ENCODE results near the gene SPG11.
"Not testable (repeated sequence)": the region's sequence is repeated elsewhere in the genome, so short reads cannot be mapped to it uniquely, and the experiment has no call there.

The SPG11 gene

DNA sequence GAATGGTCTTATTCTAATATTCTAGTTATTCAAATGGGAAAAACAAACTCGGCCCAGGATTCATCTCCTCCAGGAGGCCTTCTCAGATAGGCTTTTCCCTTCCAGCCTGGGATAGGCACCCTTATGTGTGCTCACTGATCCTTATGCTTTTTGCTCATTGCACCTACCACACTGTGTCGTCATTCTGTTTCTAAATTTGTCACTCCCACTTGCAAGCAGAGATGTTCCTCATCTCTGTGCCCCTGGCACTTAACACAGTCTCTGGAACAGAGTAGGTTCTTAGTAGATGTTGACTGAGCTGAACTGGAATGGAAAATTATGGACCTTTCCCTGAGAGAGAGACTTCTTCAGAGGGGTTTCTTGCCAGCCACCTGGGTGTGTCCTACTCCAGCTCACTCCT lies 18.7 kb upstream of the SPG11 start:
- no peak for DNase-seq (ENCODE audit: low read depth)

GRCh38 chr15:44676676-44677075 lies 13.2 kb upstream of the SPG11 start:
- no peak for DNase-seq (ENCODE audit: low read depth)

- DNase-seq (ENCODE audit: low read depth): no peak
Measured at GRCh38 chr15:44675911-44676310, 12.4 kb upstream of the SPG11 start.

DNA sequence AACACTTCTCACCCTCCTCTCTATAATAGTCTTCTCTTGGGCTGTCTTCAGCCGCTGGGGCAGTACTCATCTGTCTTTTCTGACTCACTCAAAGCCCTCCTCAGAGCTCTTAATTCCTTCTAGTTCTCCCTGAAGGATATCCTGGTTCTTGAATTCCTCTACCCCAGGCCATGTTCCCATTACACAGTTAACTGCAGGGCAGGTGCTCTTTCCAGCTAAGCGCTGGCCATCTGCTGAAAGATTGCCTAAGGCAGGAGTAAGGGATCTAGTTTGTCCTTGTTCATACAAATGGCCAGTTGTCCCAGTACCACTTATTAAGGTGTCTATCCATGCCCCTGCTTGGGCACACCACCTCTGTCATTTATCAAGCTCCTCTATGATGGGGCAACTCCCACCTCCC lies 10.2 kb upstream of the SPG11 start:
- DNase-seq (ENCODE audit: low read depth): no peak

DNA sequence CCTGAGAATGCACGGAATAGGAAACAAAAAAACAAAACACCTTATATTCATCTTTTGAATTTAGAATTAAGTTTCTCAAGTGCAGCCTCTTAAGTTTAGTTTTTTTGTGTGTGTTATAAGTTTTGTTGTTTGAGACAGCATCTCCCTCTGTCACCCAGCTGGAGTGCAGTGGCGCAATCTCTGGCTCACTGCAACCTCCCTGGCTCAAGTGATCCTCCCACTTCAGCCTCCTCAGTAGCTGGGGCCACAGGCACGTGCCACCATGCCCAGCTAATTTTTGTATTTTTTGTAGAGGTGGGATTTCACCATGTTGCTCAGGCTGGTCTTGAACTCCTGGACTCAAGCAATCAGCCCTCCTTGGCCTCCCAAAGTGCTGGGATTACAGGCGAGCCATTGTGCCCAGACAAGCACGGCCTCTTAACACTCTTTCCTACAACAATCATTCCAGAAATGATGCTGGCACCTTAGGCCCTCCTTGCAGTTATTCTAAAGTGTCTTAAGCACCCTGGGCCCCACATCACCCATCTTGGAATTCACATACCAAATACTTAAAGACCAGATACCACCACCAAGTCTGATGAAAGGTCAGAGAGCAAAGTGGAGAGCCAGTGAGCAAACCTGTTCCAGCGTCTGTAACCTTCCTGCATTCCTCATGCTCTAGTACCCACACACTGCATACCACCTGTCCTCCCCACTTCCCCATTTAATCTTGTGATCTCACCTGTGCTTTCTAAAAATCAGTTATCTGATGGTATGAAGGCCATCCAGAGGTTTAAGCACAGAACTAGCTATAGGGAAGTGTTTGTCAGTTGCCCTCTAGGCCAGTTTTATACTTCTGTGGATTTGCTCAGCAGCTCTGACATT lies 6.9 kb upstream of the SPG11 start:
- no peak for DNase-seq (ENCODE audit: low read depth)

DNA sequence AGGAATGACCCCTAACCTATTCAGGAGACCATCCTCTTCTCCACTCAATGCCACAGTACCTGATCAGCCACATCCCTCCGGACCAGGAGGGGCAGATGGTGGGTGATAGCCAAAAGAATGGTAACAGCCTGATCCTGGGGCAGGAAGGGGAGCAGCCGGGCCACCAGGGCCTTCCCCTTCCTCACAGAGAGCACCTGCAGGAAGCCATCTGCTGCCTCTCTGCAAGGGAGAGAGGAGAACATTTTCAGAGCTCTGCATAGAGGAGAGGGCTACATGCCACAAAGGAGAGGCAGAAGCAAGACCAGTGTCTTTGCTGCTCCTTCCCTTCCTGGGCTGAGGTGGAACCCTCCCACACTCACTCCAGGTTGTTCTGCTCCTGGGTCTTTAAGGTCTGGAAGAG lies 5.5 kb upstream of the SPG11 start:
- no peak for DNase-seq (ENCODE audit: low read depth)

- no peak for DNase-seq (ENCODE audit: low read depth)
Measured at GRCh38 chr15:44667039-44667360, 3.5 kb upstream of the SPG11 start.

DNA sequence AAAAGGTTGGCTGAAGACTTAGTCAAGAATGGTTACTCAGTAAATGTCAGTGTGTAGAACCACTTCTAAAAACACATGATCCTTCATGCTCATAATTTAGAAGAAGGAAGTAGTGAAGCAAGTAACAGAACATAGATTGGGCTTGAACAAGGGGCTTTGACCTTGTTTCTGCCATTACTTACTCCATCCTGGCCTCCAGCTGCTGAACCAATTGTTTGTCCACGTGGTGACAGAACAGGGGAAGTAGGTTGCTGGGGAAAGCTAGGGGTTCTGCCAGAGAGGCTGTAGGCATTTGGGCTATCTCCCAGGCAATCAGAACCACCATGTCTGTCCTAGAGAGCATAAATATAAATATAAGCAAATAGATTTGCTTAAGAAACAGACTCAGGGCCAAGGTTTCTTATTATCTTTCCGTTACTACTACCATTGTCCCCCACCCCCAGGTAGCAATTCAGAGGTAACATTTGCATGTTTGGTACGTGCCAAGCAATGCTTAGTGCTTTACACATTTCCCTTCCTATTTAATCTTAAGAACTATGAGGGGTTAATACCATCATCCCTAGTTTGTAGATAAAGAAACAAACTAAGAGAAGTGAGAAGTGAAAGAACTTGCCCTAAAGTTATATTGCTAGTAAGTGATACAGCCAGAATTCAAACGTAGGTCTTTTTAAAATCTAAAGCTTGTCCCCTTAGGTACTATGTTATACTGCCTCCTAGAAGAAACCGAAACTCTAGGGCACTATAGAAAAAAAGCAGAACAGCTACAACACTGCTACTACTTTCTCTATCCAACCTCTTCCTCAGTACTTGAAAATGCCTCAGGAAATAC lies 3.0 kb upstream of the SPG11 start:
- DNase-seq (ENCODE audit: low read depth): no peak

DNA sequence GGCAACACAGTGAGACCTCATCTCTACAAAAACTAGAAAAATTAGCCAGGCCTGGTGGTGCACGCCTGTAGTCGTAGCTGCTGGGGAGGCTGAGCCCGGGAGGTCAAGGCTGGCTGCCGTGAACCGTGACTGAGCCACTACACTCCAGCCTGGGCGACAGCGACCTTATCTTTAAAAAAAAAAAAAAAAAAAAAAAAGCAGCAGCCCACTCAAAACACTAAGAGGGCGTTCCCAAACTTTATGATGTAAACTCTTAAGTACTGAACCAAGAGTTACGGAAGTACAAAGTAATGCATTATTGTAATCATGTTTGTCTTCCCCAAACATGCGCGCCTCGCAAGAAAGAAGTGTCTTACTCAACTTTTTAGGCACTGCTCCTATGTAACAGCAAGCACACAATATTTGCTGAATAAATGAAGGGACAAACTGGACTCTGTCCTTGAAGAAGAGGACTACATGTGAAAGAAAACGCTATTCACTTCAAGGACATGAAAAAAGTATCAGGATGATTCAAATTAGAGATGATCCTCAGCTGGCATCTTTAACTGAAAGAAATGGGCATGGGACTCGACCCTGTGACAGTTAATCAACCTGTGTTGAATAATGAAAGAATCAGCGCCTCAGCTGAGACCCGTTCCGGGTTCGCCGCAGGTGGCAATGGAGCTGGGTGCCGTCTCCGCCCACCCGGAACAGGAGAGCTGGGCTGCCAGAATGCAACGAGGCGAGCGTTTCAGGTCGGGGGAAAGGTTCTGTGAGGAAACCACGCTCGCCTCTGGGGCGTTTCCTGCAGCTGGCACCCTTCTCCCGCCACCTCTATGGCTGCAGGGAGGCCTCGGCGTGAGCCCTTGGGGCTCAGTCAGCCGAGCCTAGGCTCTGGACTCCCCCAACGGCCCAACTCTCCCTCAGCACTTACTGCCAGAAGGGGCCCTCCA lies 718 bp downstream of the SPG11 start:
- peak; percentile 65 for DNase-seq (ENCODE audit: low read depth)

DNA sequence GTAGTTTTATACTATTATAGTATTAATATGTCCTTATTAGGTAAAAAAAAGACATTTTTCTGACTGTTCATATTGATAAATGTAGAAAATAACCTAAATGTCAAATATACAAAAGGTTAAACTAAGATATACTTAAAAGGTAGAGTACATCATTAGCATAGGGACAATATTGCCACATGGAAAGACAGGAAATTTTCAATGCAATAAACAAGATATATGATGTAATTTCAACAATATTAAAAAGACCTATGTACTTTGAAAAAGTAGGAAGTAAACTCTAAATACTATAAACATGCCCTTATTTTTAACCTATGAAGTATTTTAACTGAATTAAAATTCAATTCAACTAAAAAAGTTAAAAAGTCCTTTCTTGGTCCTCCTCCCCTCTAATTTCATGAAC lies 1.9 kb downstream of the SPG11 start:
- DNase-seq (ENCODE audit: low read depth): no peak

DNA sequence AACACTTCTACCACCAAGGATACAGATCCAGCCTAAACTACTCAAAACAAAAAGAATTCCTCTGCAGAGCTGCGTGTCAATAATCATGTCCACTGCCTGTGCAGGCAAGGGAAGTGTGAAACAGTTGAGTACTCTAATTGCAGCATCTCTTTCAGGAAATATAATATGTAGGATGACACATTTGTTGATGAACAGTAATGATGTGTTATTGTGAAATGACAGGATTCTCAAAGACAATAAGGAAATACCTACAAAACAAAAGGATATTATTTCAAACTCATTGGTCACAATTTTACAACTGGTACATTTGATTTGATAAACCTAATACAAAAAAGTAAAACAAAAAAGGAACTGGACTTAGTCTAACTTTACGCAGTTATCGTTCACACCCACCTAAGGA lies 4.4 kb downstream of the SPG11 start:
- DNase-seq (ENCODE audit: low read depth): no peak

- no peak for DNase-seq (ENCODE audit: low read depth)
Measured at GRCh38 chr15:44657378-44657777, 6.1 kb downstream of the SPG11 start.

DNA sequence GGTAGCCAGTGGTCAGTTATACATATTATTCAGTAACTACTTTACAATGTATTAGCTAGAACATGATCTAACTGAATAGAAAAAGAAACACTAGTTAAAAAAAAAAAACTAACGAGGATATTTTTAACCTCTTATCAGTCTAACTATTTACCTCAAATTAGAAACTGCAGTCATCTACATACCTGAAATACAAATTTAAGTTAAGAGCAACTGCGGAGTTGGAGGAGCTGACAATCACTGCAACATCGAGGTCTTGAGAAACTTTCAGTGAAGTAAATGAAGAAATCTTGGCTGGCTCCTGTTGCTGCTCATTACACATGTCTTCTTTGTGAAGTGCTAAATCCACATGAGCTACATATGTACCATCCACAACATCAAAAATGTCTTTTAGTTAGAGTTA lies 6.5 kb downstream of the SPG11 start:
- DNase-seq (ENCODE audit: low read depth): no peak

DNA sequence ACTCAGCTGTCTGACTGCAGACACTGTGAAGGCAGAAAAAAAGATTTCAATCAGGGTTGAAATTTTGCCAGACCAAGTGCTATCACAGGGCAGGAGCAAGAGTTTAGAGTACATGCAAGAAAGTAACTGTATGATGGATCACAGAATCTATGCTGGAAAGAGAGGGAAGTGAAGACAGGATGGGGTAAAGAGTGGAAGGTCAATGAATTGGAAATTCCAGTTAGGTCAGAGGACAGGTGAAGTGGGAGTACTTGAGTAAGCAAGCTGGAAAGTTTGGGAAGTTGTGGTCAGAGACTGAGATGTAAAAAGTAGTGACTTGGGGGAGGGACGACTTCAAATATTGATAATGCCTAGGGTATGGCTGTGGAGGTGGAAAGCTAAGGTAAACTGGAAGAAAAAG lies 7.2 kb downstream of the SPG11 start:
- DNase-seq (ENCODE audit: low read depth): no peak

- DNase-seq (ENCODE audit: low read depth): no peak
Measured at GRCh38 chr15:44654858-44655257, 8.6 kb downstream of the SPG11 start.

DNA sequence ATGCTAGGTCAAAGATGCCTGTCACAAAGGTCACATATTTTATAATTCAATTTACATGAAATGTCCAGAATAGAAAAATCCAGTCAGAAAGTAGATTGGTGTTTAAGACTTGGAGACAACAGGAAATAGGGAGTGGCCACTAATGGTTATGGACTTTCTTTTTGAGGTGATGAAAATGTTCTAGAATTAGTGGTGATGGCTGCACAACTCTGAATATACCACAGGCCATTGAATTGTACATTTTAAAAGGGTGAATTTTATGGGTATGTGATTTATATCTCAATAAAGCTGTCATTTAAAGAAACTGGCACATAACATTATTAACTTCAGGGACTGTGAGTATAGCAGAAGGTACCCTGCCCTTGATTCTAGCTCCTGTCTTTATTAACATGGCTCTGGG lies 15.8 kb downstream of the SPG11 start:
- DNase-seq (ENCODE audit: low read depth): no peak

- DNase-seq (ENCODE audit: low read depth): no peak
Measured at GRCh38 chr15:44647036-44647435, 16.4 kb downstream of the SPG11 start.

DNA sequence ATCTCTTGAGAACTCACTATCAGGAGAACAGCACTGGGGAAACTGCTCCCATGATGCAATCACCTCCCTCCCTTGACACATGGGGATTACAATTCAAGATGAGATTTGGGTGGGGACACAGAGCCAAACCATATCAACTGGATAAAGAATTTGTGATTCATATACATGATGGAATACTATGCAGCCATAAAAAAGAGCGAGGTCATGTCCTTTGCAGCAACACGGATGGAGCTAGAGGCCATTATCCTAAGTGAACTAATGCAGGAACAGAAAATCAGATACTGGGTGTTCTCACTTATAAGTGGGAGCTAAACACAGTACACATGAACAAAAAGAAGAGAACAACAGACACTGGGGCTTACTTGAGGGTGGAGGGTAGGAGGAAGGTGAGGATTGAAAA lies 17.0 kb downstream of the SPG11 start:
- DNase-seq (ENCODE audit: low read depth): no peak

GRCh38 chr15:44641651-44642050 lies 21.8 kb downstream of the SPG11 start:
- DNase-seq (ENCODE audit: low read depth): no peak

GRCh38 chr15:44636976-44637375 lies 26.5 kb downstream of the SPG11 start:
- DNase-seq (ENCODE audit: low read depth): no peak

DNA sequence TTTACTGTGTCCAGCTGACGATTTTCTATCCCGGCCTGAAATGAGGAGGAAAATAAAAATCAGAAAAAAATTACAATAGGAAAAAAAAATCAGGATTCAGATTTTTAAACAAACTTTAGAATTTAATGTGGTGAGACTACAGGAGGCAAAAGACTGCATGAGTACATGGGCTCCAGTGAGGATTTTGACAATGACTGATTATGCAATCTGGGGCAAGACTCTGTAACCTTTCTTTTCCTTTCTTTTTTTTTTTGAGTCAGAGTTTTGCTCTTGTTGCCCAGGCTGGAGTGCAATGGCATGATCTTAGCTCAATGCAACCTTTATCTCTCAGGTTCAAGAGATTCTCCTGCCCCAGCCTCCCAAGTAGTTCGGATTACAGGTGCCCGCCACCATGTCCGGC lies 29.9 kb downstream of the SPG11 start:
- no peak for DNase-seq (ENCODE audit: low read depth)

- DNase-seq (ENCODE audit: low read depth): not testable (repeated sequence)
Measured at GRCh38 chr15:44625286-44625685, 38.2 kb downstream of the SPG11 start.
